IPS DF 6.9 (cell line): ENCODE results near the gene POLE4.

Experiments
- DNase-seq: peaks from one replicate; pipeline ENCODE4 v3.0.0-alpha.2; 2013; ENCODE audit warnings: low read depth, low spot score
- H3K27ac ChIP-seq: one replicate; pipeline ENCODE4 v1.5.1; 2013; ENCODE audit warnings: low read length, control low read depth
- H3K27me3 ChIP-seq: 2 replicates; pipeline ENCODE4 v1.6.1; 2013; ENCODE audit warnings: mild to moderate bottlenecking, low read length; ENCODE audit not compliant: control insufficient read depth, insufficient read depth
- H3K36me3 ChIP-seq: 2 replicates; pipeline ENCODE4 v1.6.1; 2013; ENCODE audit warnings: low read length; ENCODE audit not compliant: control insufficient read depth, insufficient read depth
- H3K4me1 ChIP-seq: 2 replicates; pipeline ENCODE4 v1.6.1; 2013; ENCODE audit warnings: low read length; ENCODE audit not compliant: control insufficient read depth, insufficient read depth
- H3K4me3 ChIP-seq: 2 replicates; pipeline ENCODE4 v1.5.1; 2013; ENCODE audit warnings: mild to moderate bottlenecking, low read length
- H3K9me3 ChIP-seq: 2 replicates; pipeline ENCODE4 v1.6.1; 2013; ENCODE audit warnings: low read length, inconsistent platforms; ENCODE audit not compliant: control insufficient read depth, insufficient read depth
- WGBS: extraction: QIAGEN DNeasy Blood & Tissue Kit; methylation state at CpG from one replicate; pipeline ENCODE4 v1.1.7; 2013; ENCODE audit warnings: mixed read lengths, missing lambda C conversion rate; ENCODE audit not compliant: insufficient read length, insufficient coverage; 5-methylcytosine and 5-hydroxymethylcytosine counted together

Gene POLE4

GRCh38 chr2:74953796-74954499 is 4.5 kb upstream of the POLE4 start:
- no CpG with 5 or more reads among the region's 10 CpGs for WGBS
- no peaks in the 10 kb centered on the region for H3K9me3 ChIP-seq
- no peaks in the 10 kb centered on the region for H3K4me1 ChIP-seq
- no peaks in the 10 kb centered on the region; the same call in 1 of the 2 replicates for H3K27me3 ChIP-seq
- no peaks in the 10 kb centered on the region for H3K36me3 ChIP-seq
- no peak overlapping the region for H3K4me3 ChIP-seq
- H3K27ac ChIP-seq: no peak overlapping the region
- DNase-seq: no peak

- H3K9me3 ChIP-seq: no peaks in the 10 kb centered on the region
- H3K27me3 ChIP-seq: no peaks in the 10 kb centered on the region; the same call in 1 of the 2 replicates
- no peak for DNase-seq
- no CpG with 5 or more reads among the region's 4 CpGs for WGBS
- no peaks in the 10 kb centered on the region for H3K4me1 ChIP-seq
- H3K4me3 ChIP-seq: no peak overlapping the region
- H3K27ac ChIP-seq: no peak overlapping the region
- H3K36me3 ChIP-seq: no peaks in the 10 kb centered on the region
Observed at GRCh38 chr2:74954500-74954874, 4.0 kb upstream of the POLE4 start.

- no peaks in the 10 kb centered on the region for H3K36me3 ChIP-seq
- no CpG with 5 or more reads among the region's 4 CpGs for WGBS
- no peak overlapping the region; the same call in 1 of the 2 replicates for H3K4me3 ChIP-seq
- no peak overlapping the region for H3K27ac ChIP-seq
- no peaks in the 10 kb centered on the region for H3K9me3 ChIP-seq
- no peaks in the 10 kb centered on the region; the same call in 1 of the 2 replicates for H3K27me3 ChIP-seq
- no peak for DNase-seq
- H3K4me1 ChIP-seq: no peaks in the 10 kb centered on the region
Observed at GRCh38 chr2:74957886-74958273, 563 bp upstream of the POLE4 start.

GRCh38 chr2:74959106-74959751 is 786 bp downstream of the POLE4 start:
- Histone ChIP-seq H3K4me1 (no peaks in the 10 kb centered on the region), H3K27ac (no peak overlapping the region), H3K4me3 (no peak overlapping the region)

GRCh38 chr2:74966887-74967286 is 8.4 kb downstream of the POLE4 start:
- DNase-seq: no peak
- H3K36me3 ChIP-seq: no peaks in the 10 kb centered on the region
- H3K27ac ChIP-seq: no peak overlapping the region
- no peaks in the 10 kb centered on the region for H3K4me1 ChIP-seq
- H3K4me3 ChIP-seq: no peak overlapping the region
- no CpG with 5 or more reads among the region's 1 CpG for WGBS
- H3K27me3 ChIP-seq: no peaks in the 10 kb centered on the region
- H3K9me3 ChIP-seq: no peaks in the 10 kb centered on the region

More at GRCh38 chr2:74959106-74959751, 786 bp downstream of the POLE4 start:
- H3K36me3 ChIP-seq: no peaks in the 10 kb centered on the region
- DNase-seq: no peak
- no peaks in the 10 kb centered on the region; the same call in 1 of the 2 replicates for H3K27me3 ChIP-seq
- H3K9me3 ChIP-seq: no peaks in the 10 kb centered on the region
- no CpG with 5 or more reads among the region's 10 CpGs for WGBS

GRCh38 chr2:74975016-74975415 is 16.6 kb downstream of the POLE4 start:
- no peaks in the 10 kb centered on the region for H3K27me3 ChIP-seq
- no peaks in the 10 kb centered on the region for H3K9me3 ChIP-seq
- no peak for DNase-seq
- no peak overlapping the region for H3K27ac ChIP-seq
- no peaks in the 10 kb centered on the region for H3K4me1 ChIP-seq
- H3K36me3 ChIP-seq: no peaks in the 10 kb centered on the region
- H3K4me3 ChIP-seq: no peak overlapping the region
- no CpG with 5 or more reads among the region's 7 CpGs for WGBS

GRCh38 chr2:74979844-74980243 is 21.4 kb downstream of the POLE4 start:
- Histone ChIP-seq H3K9me3 (no peaks in the 10 kb centered on the region), H3K4me3 (no peak overlapping the region), H3K4me1 (no peaks in the 10 kb centered on the region), H3K36me3 (no peaks in the 10 kb centered on the region), H3K27ac (no peak overlapping the region), H3K27me3 (no peaks in the 10 kb centered on the region)
- DNase-seq: no peak

GRCh38 chr2:74982577-74982976 is 24.1 kb downstream of the POLE4 start:
- H3K27ac ChIP-seq: no peak overlapping the region
- H3K27me3 ChIP-seq: no peaks in the 10 kb centered on the region
- H3K36me3 ChIP-seq: no peaks in the 10 kb centered on the region
- no peak for DNase-seq
- H3K4me3 ChIP-seq: no peak overlapping the region
- WGBS: no CpG with 5 or more reads among the region's 3 CpGs
- H3K4me1 ChIP-seq: 0 out of 2 replicates have a peak, but pooled peaks cover 2% of the 10 kb centered on the region
- no peaks in the 10 kb centered on the region for H3K9me3 ChIP-seq

GRCh38 chr2:74983631-74984392 is 25.4 kb downstream of the POLE4 start:
- WGBS: no CpG with 5 or more reads among the region's 5 CpGs
- no peak for DNase-seq

GRCh38 chr2:74984947-74985637 is 26.6 kb downstream of the POLE4 start:
- DNase-seq: no peak
- Histone ChIP-seq H3K36me3 (no peaks in the 10 kb centered on the region), H3K27ac (no peak overlapping the region), H3K4me1 (0 out of 2 replicates have a peak, but pooled peaks cover 2% of the 10 kb centered on the region), H3K4me3 (no peak overlapping the region), H3K27me3 (no peaks in the 10 kb centered on the region), H3K9me3 (no peaks in the 10 kb centered on the region)
- WGBS: no CpG with 5 or more reads among the region's 3 CpGs

More at GRCh38 chr2:74983631-74984392, 25.4 kb downstream of the POLE4 start:
- Histone ChIP-seq H3K27ac (no peak overlapping the region), H3K9me3 (no peaks in the 10 kb centered on the region), H3K27me3 (no peaks in the 10 kb centered on the region), H3K4me1 (0 out of 2 replicates have a peak, but pooled peaks cover 2% of the 10 kb centered on the region), H3K36me3 (no peaks in the 10 kb centered on the region), H3K4me3 (no peak overlapping the region)
